H9 (cell line): Measurements from ENCODE around the gene PNO1. TPM values are rescaled to one million over a fixed set of nuclear protein-coding genes. Genes with fewer than 3 reads are reported as not detected.
A peak's percentile ranks its signal among the peaks of the same experiment; 100 is the strongest.

Source experiments
- DNase-seq: peaks from one replicate; pipeline ENCODE4 v3.0.0-alpha.2; 2017
- H2AFZ ChIP-seq: one replicate; pipeline ENCODE4 v1.6.1; 2013; ENCODE audit warnings: mild to moderate bottlenecking, low read length, control low read depth, moderate library complexity
- H2AK5ac ChIP-seq: 2 replicates; pipeline ENCODE4 v1.6.1; 2013; ENCODE audit warnings: low read length, control low read depth, mixed read lengths; ENCODE audit not compliant: insufficient read length
- H2BK120ac ChIP-seq: one replicate; pipeline ENCODE4 v1.6.1; 2013; ENCODE audit warnings: low read depth, mild to moderate bottlenecking, low read length, control low read depth, inconsistent platforms; ENCODE audit not compliant: poor library complexity, severe bottlenecking
- H2BK12ac ChIP-seq: 2 replicates; pipeline ENCODE4 v1.6.1; 2013; ENCODE audit warnings: low read length, control low read depth, mixed read lengths, low read depth; ENCODE audit not compliant: insufficient read length
- H2BK15ac ChIP-seq: 2 replicates; pipeline ENCODE4 v1.6.1; 2013; ENCODE audit warnings: low read depth, low read length, control low read depth
- H2BK20ac ChIP-seq: one replicate; pipeline ENCODE4 v1.6.1; 2013; ENCODE audit warnings: low read depth, mild to moderate bottlenecking, low read length, control low read depth, inconsistent platforms; ENCODE audit not compliant: poor library complexity, severe bottlenecking
- H2BK5ac ChIP-seq: 2 replicates; pipeline ENCODE4 v1.6.1; 2013; ENCODE audit warnings: low read length, control low read depth, mixed read lengths; ENCODE audit not compliant: insufficient read length
- H3K14ac ChIP-seq: 2 replicates; pipeline ENCODE4 v1.6.1; 2013; ENCODE audit warnings: low read length, control low read depth; ENCODE audit not compliant: insufficient read depth
- H3K18ac ChIP-seq: 2 replicates; pipeline ENCODE4 v1.6.1; 2013; ENCODE audit warnings: low read depth, mild to moderate bottlenecking, mixed read lengths, low read length, control low read depth; ENCODE audit not compliant: insufficient read length
- H3K23ac ChIP-seq: 2 replicates; pipeline ENCODE4 v1.6.1; 2013; ENCODE audit warnings: low read length, control low read depth, mixed read lengths, low read depth; ENCODE audit not compliant: insufficient read length
- H3K23me2 ChIP-seq: 2 replicates; pipeline ENCODE4 v1.6.1; 2013; ENCODE audit warnings: low read depth, mild to moderate bottlenecking, mixed read lengths, low read length, control low read depth; ENCODE audit not compliant: insufficient read length, poor library complexity, severe bottlenecking
- H3K27ac ChIP-seq: 2 replicates; pipeline ENCODE4 v1.5.1; 2013; ENCODE audit warnings: low read length, control low read depth, mixed read lengths, low read depth; ENCODE audit not compliant: insufficient read length
- H3K27me3 ChIP-seq: 2 replicates; pipeline ENCODE4 v1.6.1; 2013; ENCODE audit warnings: low read length, control low read depth, inconsistent platforms; ENCODE audit not compliant: insufficient read depth
- H3K4ac ChIP-seq: 2 replicates; pipeline ENCODE4 v1.6.1; 2013; ENCODE audit warnings: low read depth, mild to moderate bottlenecking, control low read depth, inconsistent platforms, low read length, moderate library complexity
- H3K4me1 ChIP-seq: 2 replicates; pipeline ENCODE4 v1.6.1; 2013; ENCODE audit warnings: low read length, control low read depth, inconsistent platforms; ENCODE audit not compliant: insufficient read depth
- H3K4me2 ChIP-seq: 2 replicates; pipeline ENCODE4 v1.6.1; 2013; ENCODE audit warnings: low read length, control low read depth, mixed read lengths; ENCODE audit not compliant: insufficient read length, insufficient read depth
- H3K56ac ChIP-seq: 2 replicates; pipeline ENCODE4 v1.6.1; 2013; ENCODE audit warnings: low read depth, mild to moderate bottlenecking, mixed read lengths, low read length, control low read depth; ENCODE audit not compliant: insufficient read length
- H3K79me1 ChIP-seq: 2 replicates; pipeline ENCODE4 v1.6.1; 2013; ENCODE audit warnings: low read depth, mild to moderate bottlenecking, moderate library complexity, low read length, control low read depth, inconsistent platforms; ENCODE audit not compliant: insufficient read depth, poor library complexity, severe bottlenecking
- H3K79me2 ChIP-seq: 2 replicates; pipeline ENCODE4 v1.6.1; 2013; ENCODE audit warnings: low read length, control low read depth, inconsistent platforms; ENCODE audit not compliant: insufficient read depth
- H3K9ac ChIP-seq: 2 replicates; pipeline ENCODE4 v1.6.1; 2013; ENCODE audit warnings: low read length, control low read depth, mixed read lengths; ENCODE audit not compliant: insufficient read length; ENCODE audit errors: extremely low read depth
- H3K9me3 ChIP-seq: one replicate; pipeline ENCODE4 v1.6.1; 2013; ENCODE audit warnings: low read depth, low read length, inconsistent platforms; ENCODE audit not compliant: control insufficient read depth
- H3T11ph ChIP-seq: one replicate; pipeline ENCODE4 v1.6.1; 2013; ENCODE audit warnings: mild to moderate bottlenecking, low read length, control low read depth, inconsistent platforms
- H4K20me1 ChIP-seq: one replicate; pipeline ENCODE4 v1.6.1; 2013; ENCODE audit not compliant: control insufficient read depth, insufficient read length, insufficient read depth
- H4K5ac ChIP-seq: 2 replicates; pipeline ENCODE4 v1.6.1; 2013; ENCODE audit warnings: low read depth, mild to moderate bottlenecking, mixed read lengths, low read length, control low read depth; ENCODE audit not compliant: insufficient read length
- H4K8ac ChIP-seq: replicated peaks from 2 replicates; pipeline ENCODE4 v1.6.1; 2013; ENCODE audit warnings: low read length, control low read depth, mixed read lengths, low read depth; ENCODE audit not compliant: insufficient read length
- H4K91ac ChIP-seq: 2 replicates; pipeline ENCODE4 v1.6.1; 2013; ENCODE audit warnings: low read depth, mild to moderate bottlenecking, moderate library complexity, mixed read lengths, low read length, control low read depth; ENCODE audit not compliant: insufficient read length
- H3K27ac Mint-ChIP-seq, 3 experiments: 2 replicates in 2 of 3; 3 replicates in 1 of 3; pipeline ENCODE4 v1.8.0; 2020 to 2021; ENCODE audit warnings: mixed read lengths in 3 of 3, mild to moderate bottlenecking in 1 of 3, moderate library complexity in 1 of 3
- H3K27me3 Mint-ChIP-seq: 2 replicates; pipeline ENCODE4 v1.8.0; 2021; ENCODE audit warnings: low read depth, mild to moderate bottlenecking, moderate library complexity, mixed read lengths
- H3K36me3 Mint-ChIP-seq, 3 experiments: 2 replicates in 2 of 3; 3 replicates in 1 of 3; pipeline ENCODE4 v1.8.0; 2020 to 2021; ENCODE audit warnings: low read depth in 3 of 3, mixed read lengths in 3 of 3; ENCODE audit not compliant: insufficient read depth in 1 of 3
- H3K4me1 Mint-ChIP-seq, 2 experiments: 2 replicates each; pipeline ENCODE4 v1.8.0; 2020; ENCODE audit warnings: mixed read lengths in 2 of 2
- H3K4me3 Mint-ChIP-seq, 2 experiments: 2 replicates in 1 of 2; 3 replicates in 1 of 2; pipeline ENCODE4 v1.8.0; 2020 to 2021; ENCODE audit warnings: mild to moderate bottlenecking in 2 of 2, mixed read lengths in 2 of 2, moderate library complexity in 1 of 2
- H3K9me3 Mint-ChIP-seq, 2 experiments: 2 replicates in 1 of 2; 3 replicates in 1 of 2; pipeline ENCODE4 v1.8.0; 2020; ENCODE audit warnings: mild to moderate bottlenecking in 2 of 2, mixed read lengths in 2 of 2, moderate library complexity in 1 of 2
- CTCF ChIP-seq: fragments of 200-600 bp; sonication (generic); conservative IDR thresholded peaks from 3 replicates; pipeline ENCODE4 v1.8.0; 2021; ENCODE audit warnings: antibody characterized with exemption, mild to moderate bottlenecking
- total RNA-seq: library from RNA; stranded (reverse); gene quantifications from 2 replicates; pipeline ENCODE4 v1.2.1, GENCODE V29; 2021

Gene PNO1
- total RNA-seq, 1 experiment from 2014 or later, result 46.5 TPM

GRCh38 chr2:68206793-68207192, 49.1 kb downstream of the PNO1 start:
- no peaks in the 10 kb centered on the region; the same call in 1 of the 2 replicates for H3K27me3 Mint-ChIP-seq
- Histone ChIP-seq H4K20me1 (no peaks in the 10 kb centered on the region), H3K27me3 (no peaks in the 10 kb centered on the region), H2AFZ (no peak overlapping the region), H2BK20ac (no peak overlapping the region), H4K5ac (no peak overlapping the region), H2BK12ac (no peak overlapping the region), H3K27ac (no peak overlapping the region), H3K79me1 (no peaks in the 10 kb centered on the region), H3K4ac (no peak overlapping the region), H3K56ac (no peak overlapping the region), H3K9me3 (no peaks in the 10 kb centered on the region), H3K79me2 (peaks cover 13% of the 10 kb centered on the region; the same call in 1 of the 2 replicates), H3K14ac (no peak overlapping the region), H3K4me1 (no peaks in the 10 kb centered on the region), H2BK15ac (no peak overlapping the region), H3K4me2 (no peak overlapping the region), H3K18ac (no peak overlapping the region), H2BK5ac (no peak overlapping the region), H3K23me2 (no peaks in the 10 kb centered on the region), H2AK5ac (no peak overlapping the region), H3K9ac (no peak overlapping the region), H4K91ac (no peak overlapping the region), H3K23ac (no peak overlapping the region), H3T11ph (no peak overlapping the region), H2BK120ac (no peak overlapping the region), H4K8ac (no peak overlapping the region)
- no peaks in the 10 kb centered on the region for H3K9me3 Mint-ChIP-seq
- peaks cover 20 to 22% of the 10 kb centered on the region in 2 experiments for H3K4me1 Mint-ChIP-seq
- peaks cover 5 to 15% (median 7%) of the 10 kb centered on the region in 3 experiments for H3K36me3 Mint-ChIP-seq
- no peak for DNase-seq
- H3K27ac Mint-ChIP-seq, result peak overlapping the region in 1 of 3 experiments; percentile 45; a peak in 3 of 7 replicates
- TF ChIP-seq CTCF, result no peak
- H3K4me3 Mint-ChIP-seq, result no peak overlapping the region
